SK-N-SH treated with all-trans-retinoic acid at 6 μM for 48 hours (cell line): ENCODE results near the gene SARDH.

ENCODE experiments used
- ATAC-seq: fragments of 200-7000 bp; cut with Tn5 transposase; 3 replicates; pipeline ENCODE4 v1.9.1; 2020; ENCODE audit warnings: mild to moderate bottlenecking, moderate library complexity
- ARNTL ChIP-seq: fragments of 450-650 bp; formaldehyde crosslinking; IDR thresholded peaks from 2 replicates; pipeline ENCODE4 v1.5.0; 2020; ENCODE audit warnings: low read depth, mild to moderate bottlenecking, moderate library complexity, borderline replicate concordance
- BACH2 ChIP-seq: fragments of 250-450 bp; sonication (Bioruptor Pico); IDR thresholded peaks from 2 replicates; pipeline ENCODE4 v1.9.0; 2021; ENCODE audit warnings: mild to moderate bottlenecking, borderline replicate concordance
- CREB5 ChIP-seq: fragments of 250-450 bp; sonication (Bioruptor Pico); IDR thresholded peaks from 2 replicates; pipeline ENCODE4 v1.5.1; 2020; ENCODE audit warnings: low read depth, mild to moderate bottlenecking, moderate library complexity
- CSDC2 ChIP-seq: fragments of 250-450 bp; sonication (Bioruptor Pico); IDR thresholded peaks from 2 replicates; pipeline ENCODE4 v1.5.0; 2020; ENCODE audit warnings: mild to moderate bottlenecking, moderate library complexity
- CSRNP3 ChIP-seq: fragments of 250-450 bp; sonication (Bioruptor Pico); IDR thresholded peaks from 2 replicates; pipeline ENCODE4 v1.5.1; 2021; ENCODE audit warnings: mild to moderate bottlenecking, moderate library complexity
- GLIS3 ChIP-seq: fragments of 250-450 bp; sonication (Bioruptor Pico); IDR thresholded peaks from 2 replicates; pipeline ENCODE4 v1.5.0; 2020; ENCODE audit warnings: mild to moderate bottlenecking, moderate library complexity
- ISL1 ChIP-seq: fragments of 250-450 bp; sonication (Bioruptor Pico); IDR thresholded peaks from 2 replicates; pipeline ENCODE4 v2.1.2; 2022; ENCODE audit warnings: mild to moderate bottlenecking, moderate library complexity
- PATZ1 ChIP-seq: fragments of 250-450 bp; sonication (Bioruptor Pico); IDR thresholded peaks from 2 replicates; pipeline ENCODE4 v1.8.0; 2020; ENCODE audit warnings: mild to moderate bottlenecking, moderate library complexity, borderline replicate concordance
- PPARA ChIP-seq: fragments of 250-450 bp; sonication (Bioruptor Pico); IDR thresholded peaks from 2 replicates; pipeline ENCODE4 v1.5.0; 2020; ENCODE audit warnings: mild to moderate bottlenecking, borderline replicate concordance
- RARB ChIP-seq: fragments of 250-450 bp; sonication (Bioruptor Pico); IDR thresholded peaks from 2 replicates; pipeline ENCODE4 v1.8.0; 2021; ENCODE audit warnings: mild to moderate bottlenecking, moderate library complexity
- SNAI2 ChIP-seq: fragments of 250-450 bp; sonication (Bioruptor Pico); IDR thresholded peaks from 2 replicates; pipeline ENCODE4 v1.5.0; 2020; ENCODE audit warnings: mild to moderate bottlenecking, moderate library complexity
- TOX ChIP-seq: fragments of 250-450 bp; sonication (Bioruptor Pico); IDR thresholded peaks from 2 replicates; pipeline ENCODE4 v1.8.0; 2021; ENCODE audit warnings: mild to moderate bottlenecking, moderate library complexity, borderline replicate concordance
- TSHZ2 ChIP-seq: fragments of 250-450 bp; sonication (Bioruptor Pico); IDR thresholded peaks from 2 replicates; pipeline ENCODE4 v1.5.0; 2020; ENCODE audit warnings: mild to moderate bottlenecking, moderate library complexity
- ZC3H10 ChIP-seq: fragments of 250-450 bp; sonication (Bioruptor Pico); IDR thresholded peaks from 2 replicates; pipeline ENCODE4 v1.5.1; 2021; ENCODE audit warnings: mild to moderate bottlenecking, moderate library complexity
- ZFP3 ChIP-seq: fragments of 250-450 bp; sonication (Bioruptor Pico); IDR thresholded peaks from 2 replicates; pipeline ENCODE4 v1.5.0; 2020; ENCODE audit warnings: mild to moderate bottlenecking, moderate library complexity
- ZFP30 ChIP-seq: fragments of 450-650 bp; formaldehyde crosslinking; IDR thresholded peaks from 2 replicates; pipeline ENCODE4 v1.5.0; 2022; ENCODE audit warnings: mild to moderate bottlenecking, moderate library complexity
- ZNF565 ChIP-seq: fragments of 450-650 bp; formaldehyde crosslinking; conservative IDR thresholded peaks from 2 replicates; pipeline ENCODE4 v1.5.0; 2020; ENCODE audit warnings: low read depth, mild to moderate bottlenecking, moderate library complexity
- ZNF70 ChIP-seq: fragments of 450-650 bp; formaldehyde crosslinking; IDR thresholded peaks from 2 replicates; pipeline ENCODE4 v1.5.0; 2020; ENCODE audit warnings: mild to moderate bottlenecking, moderate library complexity
- ZNF8 ChIP-seq: fragments of 450-650 bp; formaldehyde crosslinking; IDR thresholded peaks from 2 replicates; pipeline ENCODE4 v1.5.0; 2020; ENCODE audit warnings: mild to moderate bottlenecking, moderate library complexity

Gene SARDH

DNA sequence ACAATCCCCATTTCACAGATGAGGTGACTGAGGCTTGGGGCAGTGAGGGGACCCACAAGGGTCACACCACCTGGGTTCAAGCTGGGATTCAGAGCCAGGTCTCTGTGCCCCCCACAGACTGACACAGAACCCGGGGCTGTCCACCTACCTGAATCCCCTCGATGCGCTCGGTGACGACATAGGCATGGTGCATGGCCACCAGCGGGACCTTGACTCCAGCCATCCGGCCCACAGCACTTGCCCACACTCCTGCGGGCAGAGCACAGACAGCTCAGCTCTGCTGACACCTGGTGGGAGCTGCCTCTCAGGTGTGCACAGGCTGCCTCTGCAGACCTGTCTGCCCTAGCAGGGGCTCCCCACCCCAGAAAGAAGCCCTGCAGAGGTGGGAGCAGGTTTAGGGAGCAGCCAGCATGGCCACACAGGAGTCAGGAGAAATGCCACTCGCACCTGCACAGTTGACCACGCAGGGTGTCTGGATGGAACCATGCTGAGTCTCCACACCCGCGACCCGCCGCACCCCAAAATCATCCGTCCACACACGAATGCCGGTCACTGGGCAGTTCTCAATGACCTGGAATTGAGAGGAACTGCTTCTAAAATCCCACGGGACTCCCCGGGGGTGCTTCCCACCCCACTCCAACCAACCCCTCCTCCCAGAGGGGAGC lies 8.4 kb downstream of the SARDH start:
- TF ChIP-seq BACH2 (CRISPR knock-in tag), result no peak
- no peak for TF ChIP-seq TSHZ2 (CRISPR knock-in tag)
- no peak for TF ChIP-seq ZFP30 (CRISPR knock-in tag)
- no peak for TF ChIP-seq ZNF565 (CRISPR knock-in tag)
- no peak for TF ChIP-seq ZNF70 (CRISPR knock-in tag)
- no peak for TF ChIP-seq ZFP3 (CRISPR knock-in tag)
- no peak for TF ChIP-seq PATZ1 (CRISPR knock-in tag)
- TF ChIP-seq PPARA, result no peak
- ATAC-seq, result no peak

DNA sequence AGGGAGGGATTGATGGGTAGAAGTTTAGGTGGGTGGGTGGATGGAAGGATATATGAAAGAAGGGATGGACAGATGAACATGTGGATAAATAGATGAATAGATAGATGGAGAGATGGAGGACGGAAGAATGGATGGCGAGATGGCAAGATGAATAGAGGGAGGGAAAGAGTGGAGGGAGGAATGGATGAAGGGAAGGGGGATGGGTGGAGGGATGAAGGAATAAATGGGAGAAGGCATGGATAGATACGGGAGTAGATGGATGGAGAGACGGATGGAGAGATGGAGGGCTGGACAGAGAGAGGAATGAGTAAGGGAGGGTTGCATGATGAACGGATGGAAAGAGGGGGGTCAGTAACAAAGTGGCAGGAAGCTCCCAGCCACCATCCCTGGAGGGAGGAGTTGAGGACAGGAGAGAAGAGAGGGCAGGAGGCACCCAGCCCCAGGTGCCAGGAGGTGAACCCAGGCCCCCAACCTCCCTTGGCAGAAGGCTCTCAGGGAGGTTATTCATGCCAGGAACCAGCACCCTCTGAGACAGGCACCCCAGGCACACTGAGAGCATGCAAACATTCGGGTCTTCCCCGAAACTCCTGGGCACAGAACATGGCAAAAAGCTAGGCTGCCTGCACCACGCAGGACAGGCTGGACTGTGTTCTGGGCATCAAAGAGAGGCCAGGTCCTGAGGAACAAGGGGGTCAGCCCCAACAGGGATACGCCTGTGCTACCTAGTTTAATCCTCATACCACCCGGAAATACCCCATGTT lies 9.1 kb downstream of the SARDH start:
- TF ChIP-seq ISL1 (CRISPR knock-in tag) (no peak), RARB (CRISPR knock-in tag) (no peak), TSHZ2 (CRISPR knock-in tag) (no peak), ZC3H10 (CRISPR knock-in tag) (no peak), ZFP3 (CRISPR knock-in tag) (no peak), CSDC2 (CRISPR knock-in tag) (no peak), BACH2 (CRISPR knock-in tag) (no peak), SNAI2 (CRISPR knock-in tag) (no peak), ZNF565 (CRISPR knock-in tag) (no peak), CREB5 (CRISPR knock-in tag) (no peak), CSRNP3 (CRISPR knock-in tag) (no peak), ZFP30 (CRISPR knock-in tag) (no peak), TOX (CRISPR knock-in tag) (no peak), ARNTL (no peak), ZNF70 (CRISPR knock-in tag) (no peak), GLIS3 (CRISPR knock-in tag) (no peak), PATZ1 (CRISPR knock-in tag) (no peak), ZNF8 (no peak)
- ATAC-seq, result no peak
